ENCODE results near the gene FLT4.

GRCh38 chr5:180665682-180666404 lies 16.4 kb upstream of the FLT4 start:
- no peak for TF ChIP-seq CTCF (IDR thresholded peaks at IDR 0.05)
- no peak for TF ChIP-seq POLR2A (IDR thresholded peaks at IDR 0.05)

All from right lobe of liver (tissue), 4 donors.